Stimulated activated CD8-positive, alpha-beta memory T cell treated with anti-CD3 and anti-CD28 coated beads, Interleukin-7, amount 100 ng/mL, for 48 hours (primary cell): Measurements from ENCODE around the gene PCDHB4.
"Not testable (repeated sequence)": the region's sequence is repeated elsewhere in the genome, so short reads cannot be mapped to it uniquely, and the experiment has no call there.

ENCODE experiments used
- DNase-seq, 2 donors: peaks; one replicate each; pipeline ENCODE4 v3.0.0-alpha.2; 2020; ENCODE audit warnings: low read depth in 1 of 2; ENCODE audit errors: extremely low read depth in 1 of 2

Gene PCDHB4

GRCh38 chr5:141121563-141121962 is at the start of gene PCDHB4:
TSS of gene PCDHB4 (plus strand) at chr5:141121818. CDS start at chr5:141121999, 181 bp downstream.
- no peak for DNase-seq

GRCh38 chr5:141077826-141078225 is 43.8 kb upstream of the PCDHB4 start:
- no peak for DNase-seq

GRCh38 chr5:141082228-141082627 is 39.4 kb upstream of the PCDHB4 start:
- no peak for DNase-seq

- DNase-seq = no peak
Observed at GRCh38 chr5:141084487-141084989, 37.1 kb upstream of the PCDHB4 start.

- no peak for DNase-seq
Observed at GRCh38 chr5:141094481-141095262, 26.9 kb upstream of the PCDHB4 start, which contains the start of gene PCDHB2. TSS of gene PCDHB2 (plus strand) at chr5:141094615. CDS start at chr5:141094791, 176 bp downstream.

GRCh38 chr5:141095263-141095641 is 26.4 kb upstream of the PCDHB4 start:
- DNase-seq = no peak

- DNase-seq = not testable (repeated sequence)
Observed at GRCh38 chr5:141096181-141096580, 25.4 kb upstream of the PCDHB4 start.

- not testable (repeated sequence) for DNase-seq
Observed at GRCh38 chr5:141096586-141096985, 25.0 kb upstream of the PCDHB4 start.

GRCh38 chr5:141100243-141100805 is 21.3 kb upstream of the PCDHB4 start, which contains the start of gene PCDHB3:
TSS of gene PCDHB3 (plus strand) at chr5:141100473. CDS start at chr5:141100650, 177 bp downstream.
- peak in 1 of 2 donors; percentile 25 for DNase-seq

GRCh38 chr5:141101059-141101458 is 20.6 kb upstream of the PCDHB4 start:
- no peak for DNase-seq

GRCh38 chr5:141102070-141102469 is 19.5 kb upstream of the PCDHB4 start:
- not testable (repeated sequence) for DNase-seq

GRCh38 chr5:141102471-141102870 is 19.1 kb upstream of the PCDHB4 start:
- not testable (repeated sequence) for DNase-seq

GRCh38 chr5:141105350-141105749 is 16.3 kb upstream of the PCDHB4 start:
- DNase-seq = no peak

GRCh38 chr5:141119250-141119649 is 2.4 kb upstream of the PCDHB4 start:
- DNase-seq = no peak

- no peak for DNase-seq
Observed at GRCh38 chr5:141121985-141122384, 367 bp downstream of the PCDHB4 start.

GRCh38 chr5:141123396-141124135 is 1.9 kb downstream of the PCDHB4 start:
- DNase-seq = not testable (repeated sequence)

GRCh38 chr5:141127305-141127704 is 5.7 kb downstream of the PCDHB4 start:
- no peak for DNase-seq

- DNase-seq = no peak
Observed at GRCh38 chr5:141135030-141135717, 13.6 kb downstream of the PCDHB4 start, which contains the start of gene PCDHB5. TSS of gene PCDHB5 (plus strand) at chr5:141135206. CDS start at chr5:141135435, 229 bp downstream.

- no peak for DNase-seq
Observed at GRCh38 chr5:141135718-141136266, 14.2 kb downstream of the PCDHB4 start.

GRCh38 chr5:141137346-141137745 is 15.7 kb downstream of the PCDHB4 start:
- not testable (repeated sequence) for DNase-seq
